Esophagus squamous epithelium (tissue), 4 donors: ENCODE results near the gene ARHGEF28.

Source experiments
- CTCF ChIP-seq, 6 experiments: fragments of 450-650 bp in 4 of 6; fragments of 200-600 bp in 2 of 6; sonication (generic) in 2 of 6; IDR thresholded peaks; one replicate each; pipeline ENCODE4 v1.5.1; 2016 to 2019; ENCODE audit warnings: antibody characterized with exemption in 6 of 6, mild to moderate bottlenecking in 4 of 6, moderate library complexity in 4 of 6
- POLR2A ChIP-seq, 4 donors: fragments of 450-650 bp; IDR thresholded peaks; one replicate each; pipeline ENCODE4 v1.6.1; 2017; ENCODE audit warnings: antibody characterized with exemption in 4 of 4, mild to moderate bottlenecking in 4 of 4, moderate library complexity in 3 of 4

GRCh38 chr5:73908846-73909245 lies 282.9 kb downstream of the ARHGEF28 start:
- TF ChIP-seq CTCF (IDR thresholded peaks at IDR 0.05) = no peak
- no peak for TF ChIP-seq POLR2A (IDR thresholded peaks at IDR 0.05)
